ENCODE data around the gene CREBRF.
"Not testable (repeated sequence)": the region's sequence is repeated elsewhere in the genome, so short reads cannot be mapped to it uniquely, and the experiment has no call there.

CREBRF gene

DNA sequence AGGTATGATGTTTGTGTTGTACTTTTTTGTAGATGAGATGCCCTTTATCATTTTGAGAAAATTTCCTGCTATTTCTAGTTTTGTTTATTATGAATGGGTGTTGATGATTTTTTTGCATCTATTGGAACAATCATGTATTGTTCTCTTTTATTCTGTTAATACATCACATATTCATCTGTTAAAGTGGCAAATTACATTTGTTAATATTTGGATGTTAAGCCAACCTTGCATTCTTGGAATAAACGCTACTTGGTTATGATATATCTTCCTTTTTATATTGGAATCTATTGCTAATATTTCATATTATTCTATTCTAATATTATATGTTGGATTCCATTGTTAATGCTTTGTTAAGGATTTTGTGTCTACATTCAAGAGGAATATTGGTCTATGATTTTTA is 63.6 kb downstream of the CREBRF start:
- ChIA-PET POLR2A (no interaction called here), CTCF (no interaction called here)
- no peak for DNase-seq (ENCODE audit: extremely low spot score)
- TF ChIP-seq, protein P1, sequence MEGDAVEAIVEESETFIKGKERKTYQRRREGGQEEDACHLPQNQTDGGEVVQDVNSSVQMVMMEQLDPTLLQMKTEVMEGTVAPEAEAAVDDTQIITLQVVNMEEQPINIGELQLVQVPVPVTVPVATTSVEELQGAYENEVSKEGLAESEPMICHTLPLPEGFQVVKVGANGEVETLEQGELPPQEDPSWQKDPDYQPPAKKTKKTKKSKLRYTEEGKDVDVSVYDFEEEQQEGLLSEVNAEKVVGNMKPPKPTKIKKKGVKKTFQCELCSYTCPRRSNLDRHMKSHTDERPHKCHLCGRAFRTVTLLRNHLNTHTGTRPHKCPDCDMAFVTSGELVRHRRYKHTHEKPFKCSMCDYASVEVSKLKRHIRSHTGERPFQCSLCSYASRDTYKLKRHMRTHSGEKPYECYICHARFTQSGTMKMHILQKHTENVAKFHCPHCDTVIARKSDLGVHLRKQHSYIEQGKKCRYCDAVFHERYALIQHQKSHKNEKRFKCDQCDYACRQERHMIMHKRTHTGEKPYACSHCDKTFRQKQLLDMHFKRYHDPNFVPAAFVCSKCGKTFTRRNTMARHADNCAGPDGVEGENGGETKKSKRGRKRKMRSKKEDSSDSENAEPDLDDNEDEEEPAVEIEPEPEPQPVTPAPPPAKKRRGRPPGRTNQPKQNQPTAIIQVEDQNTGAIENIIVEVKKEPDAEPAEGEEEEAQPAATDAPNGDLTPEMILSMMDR (IDR thresholded peaks at IDR 0.05; ENCODE audit: control extremely low read depth, extremely low read depth, low read depth, missing control alignments), result no peak

DNA sequence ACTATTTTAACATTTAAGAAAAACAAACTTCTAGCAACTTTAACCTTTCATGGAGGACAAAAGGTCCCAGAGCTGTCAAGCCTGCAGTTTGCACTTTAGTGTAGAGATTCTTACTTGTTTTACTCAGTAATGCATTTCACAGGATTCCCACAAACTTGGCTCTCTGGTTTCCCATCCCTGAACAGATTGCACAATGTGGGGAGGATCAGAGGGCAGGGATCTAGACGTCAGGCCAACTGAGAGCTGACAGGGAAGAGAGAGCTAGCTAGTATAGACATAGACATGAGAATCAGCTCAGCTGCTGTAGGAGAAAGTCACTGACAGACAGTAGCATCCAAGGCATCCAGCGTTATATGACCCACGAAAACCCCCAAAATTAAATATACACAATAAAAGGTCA is 67.3 kb downstream of the CREBRF start:
- DNase-seq (ENCODE audit: extremely low spot score), result no peak
- ChIA-PET POLR2A (no interaction called here), CTCF (interaction anchor here (1.5 to 2.4 kb wide), 2 partner anchors 8 to 13 kb away, joined by 3 to 8 read pairs; no protein-coding TSS in a partner anchor)
- TF ChIP-seq, protein P1 (IDR thresholded peaks at IDR 0.05; ENCODE audit: control extremely low read depth, extremely low read depth, low read depth, missing control alignments), result no peak

DNA sequence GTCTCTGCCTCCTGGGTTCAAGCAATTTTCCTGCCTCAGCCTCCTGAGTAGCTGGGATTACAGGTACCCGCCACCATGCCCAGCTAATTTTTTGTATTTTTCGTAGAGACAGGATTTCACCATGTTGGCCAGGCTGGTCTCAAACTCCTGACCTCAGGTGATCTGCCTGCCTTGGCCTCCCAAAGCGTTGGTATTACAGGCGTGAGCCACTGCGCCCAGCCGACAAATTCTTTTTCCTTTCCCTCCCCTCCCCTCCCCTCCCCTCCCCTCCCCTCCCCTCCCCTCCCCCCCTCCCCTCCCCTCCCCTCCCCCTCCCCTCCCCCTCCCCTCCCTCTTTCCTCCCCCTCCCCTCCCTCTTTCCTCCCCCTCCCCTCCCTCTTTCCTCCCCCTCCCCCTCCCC is 76.0 kb downstream of the CREBRF start:
- CTCF ChIA-PET, result interaction anchor here (0.9 kb wide), 2 partner anchors 10 to 19 kb away, joined by 3 read pairs; no protein-coding TSS in a partner anchor
- DNase-seq (ENCODE audit: extremely low spot score); POLR2A ChIA-PET: not testable (repeated sequence)

DNA sequence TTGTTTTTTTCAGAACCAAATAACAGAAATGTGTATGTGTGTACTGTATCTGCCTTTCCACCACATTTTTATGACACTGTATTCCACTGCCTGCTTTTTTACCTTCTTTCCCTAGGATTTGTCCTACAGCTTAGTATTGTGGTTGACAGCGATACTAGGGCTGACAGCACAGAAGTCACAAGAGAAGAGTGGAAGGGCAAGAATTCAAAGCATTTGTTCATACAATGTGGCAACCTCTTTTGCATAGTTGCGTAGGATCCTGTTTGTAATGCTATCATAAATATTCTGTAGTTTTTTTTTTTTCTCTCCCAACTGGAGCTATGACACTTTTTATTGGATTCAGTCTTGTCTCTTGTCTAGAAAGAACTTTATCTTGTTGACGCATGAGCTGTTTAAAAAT is 82.6 kb downstream of the CREBRF start:
- CTCF ChIA-PET, result interaction anchor here (1.6 kb wide), 1 partner anchor 24 kb away, joined by 3 read pairs; no protein-coding TSS in a partner anchor
- TF ChIP-seq, protein P1 (IDR thresholded peaks at IDR 0.05; ENCODE audit: control extremely low read depth, extremely low read depth, low read depth, missing control alignments), result no peak
- POLR2A ChIA-PET, result no interaction called here
- no peak for DNase-seq (ENCODE audit: extremely low spot score)

DNA sequence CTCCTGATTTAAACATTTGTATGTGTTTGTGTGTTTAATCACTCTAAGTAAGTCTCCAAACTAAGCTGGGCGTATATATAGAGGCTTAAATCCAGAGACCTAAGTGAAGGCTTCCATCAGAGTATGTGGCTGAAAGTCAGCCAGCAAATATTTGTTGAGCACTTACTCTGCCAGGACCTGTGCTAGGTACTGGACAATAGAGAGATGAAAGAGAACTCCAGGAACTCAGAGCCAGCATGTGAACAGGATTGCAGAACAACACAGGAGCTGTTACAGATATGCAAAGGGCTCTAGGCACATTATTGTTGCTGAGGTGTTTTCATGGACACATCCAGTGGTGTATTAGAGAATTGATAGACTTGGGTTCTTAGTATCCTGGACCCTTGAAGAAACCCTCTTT is 83.5 kb downstream of the CREBRF start:
- TF ChIP-seq, protein P1 (IDR thresholded peaks at IDR 0.05; ENCODE audit: control extremely low read depth, extremely low read depth, low read depth, missing control alignments), result no peak
- ChIA-PET POLR2A (no interaction called here), CTCF (interaction anchor here (0.9 to 1.6 kb wide), 4 partner anchors 10 to 192 kb away, joined by 3 to 4 read pairs (median 3); no protein-coding TSS in a partner anchor)
- DNase-seq (ENCODE audit: extremely low spot score), result no peak

DNA sequence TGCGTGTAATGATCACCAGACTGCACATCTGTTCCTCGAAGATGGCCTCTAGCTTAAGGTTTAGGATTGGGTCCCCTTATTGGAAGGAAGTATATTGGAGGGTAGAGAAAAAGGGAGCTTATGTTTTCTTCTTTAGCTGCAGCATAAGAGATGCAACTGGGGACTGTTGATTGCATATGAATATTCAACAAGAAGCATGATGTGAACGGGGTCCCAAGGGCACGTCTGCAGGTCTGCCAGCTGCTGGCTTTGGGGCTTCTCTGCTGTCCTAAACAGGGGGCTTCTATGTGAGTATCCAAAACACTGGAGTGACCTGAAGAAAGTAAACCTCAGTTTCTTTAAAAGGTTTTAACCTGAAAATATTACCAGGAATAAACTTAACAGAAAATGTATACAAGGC is 84.6 kb downstream of the CREBRF start:
- POLR2A ChIA-PET, result no interaction called here
- DNase-seq (ENCODE audit: extremely low spot score), result no peak
- TF ChIP-seq, protein P1 (IDR thresholded peaks at IDR 0.05; ENCODE audit: control extremely low read depth, extremely low read depth, low read depth, missing control alignments), result no peak
- CTCF ChIA-PET, result interaction anchor here (0.7 to 2.0 kb wide), 6 partner anchors 10 to 191 kb away, joined by 3 to 5 read pairs (median 4); partner anchors contain the start of gene ATP6V0E1

DNA sequence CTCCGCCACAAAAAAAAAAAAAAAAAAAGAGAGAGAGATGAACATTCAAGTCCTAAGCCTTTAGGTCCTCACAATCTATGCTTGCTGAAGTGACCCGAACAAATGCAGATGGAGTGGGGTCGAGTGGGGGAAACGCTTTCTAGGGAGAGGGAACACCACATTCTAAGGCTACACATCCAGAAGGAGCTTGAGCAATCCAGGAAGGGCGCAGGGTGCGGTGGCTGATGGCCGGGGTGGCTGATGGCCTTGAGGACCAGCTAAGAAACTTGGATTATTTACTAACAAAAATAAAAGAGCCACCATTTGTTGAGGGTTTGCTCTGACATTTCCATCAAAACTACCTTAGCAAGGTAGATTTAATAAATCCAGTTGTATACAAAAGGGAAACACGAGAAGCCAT is 87.4 kb downstream of the CREBRF start:
- TF ChIP-seq, protein P1 (IDR thresholded peaks at IDR 0.05; ENCODE audit: control extremely low read depth, extremely low read depth, low read depth, missing control alignments), result no peak
- POLR2A ChIA-PET, result interaction anchor here (0.7 kb wide), 1 partner anchor 17 kb away, joined by 7 read pairs; no protein-coding TSS in a partner anchor
- DNase-seq (ENCODE audit: extremely low spot score), result no peak
- CTCF ChIA-PET, result interaction anchor here (1.0 to 2.6 kb wide), 5 partner anchors 13 to 184 kb away, joined by 3 to 10 read pairs (median 6); partner anchors contain the start of gene RPL26L1
